ENCODE measurements around the gene PSD2. TPM values are rescaled to one million over a fixed set of nuclear protein-coding genes. Genes with fewer than 3 reads are reported as not detected.
"Not testable (repeated sequence)": the region's sequence is repeated elsewhere in the genome, so short reads cannot be mapped to it uniquely, and the experiment has no call there.

PSD2 gene
- total and polyA plus RNA-seq, 8 donors = 0.06 to 2.5 (median 1.7) TPM; not detected in 1

DNA sequence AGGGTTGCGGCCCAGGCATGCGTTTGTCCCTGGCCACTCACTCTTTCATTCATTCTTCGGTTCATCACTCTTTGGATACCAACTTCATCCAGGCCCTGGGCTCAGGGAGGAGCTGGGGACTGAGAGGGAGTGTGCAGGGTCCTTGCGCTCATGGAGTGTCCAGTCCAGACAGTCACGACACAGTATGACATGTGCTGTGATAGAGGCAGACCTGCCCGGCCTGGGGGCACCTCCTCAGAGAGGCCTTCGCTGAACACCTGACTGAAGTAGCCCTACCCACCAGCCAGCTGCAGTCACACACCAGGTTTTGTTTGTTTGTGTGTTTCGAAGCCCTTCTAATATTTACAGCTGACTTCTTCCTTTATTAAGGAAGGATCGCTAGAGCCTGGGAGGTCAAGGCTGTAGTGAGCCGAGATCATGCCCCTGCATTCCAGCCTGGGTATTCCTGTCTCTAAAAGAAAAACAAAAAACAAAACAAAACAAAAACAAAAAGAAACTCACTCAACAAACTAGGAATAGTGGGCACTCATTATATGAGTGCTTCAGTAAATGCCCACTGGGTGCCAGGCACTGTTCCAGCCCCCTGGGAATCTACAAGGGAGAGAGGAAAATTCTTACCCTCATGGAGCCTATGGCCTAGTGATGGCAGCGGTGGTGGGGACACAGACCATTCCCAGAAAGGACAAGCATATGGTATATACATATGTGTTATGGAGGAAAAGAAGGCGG lies 6.3 kb upstream of the PSD2 start:
- peaks cover 0 to 51% of the 10 kb centered on the region in 2 donors for H3K27me3 ChIP-seq
- no peak for ATAC-seq
- no peak overlapping the region for H3K4me3 ChIP-seq
- DNase-seq = no peak
- intact Hi-C loops (cut with DNase I) = loop anchor here in 1 of 2 donors (5.0 kb wide), 2 partner anchors 73 to 178 kb away; no protein-coding TSS in a partner anchor
- H3K36me3 ChIP-seq = no peaks in the 10 kb centered on the region
- TF ChIP-seq, protein P1, sequence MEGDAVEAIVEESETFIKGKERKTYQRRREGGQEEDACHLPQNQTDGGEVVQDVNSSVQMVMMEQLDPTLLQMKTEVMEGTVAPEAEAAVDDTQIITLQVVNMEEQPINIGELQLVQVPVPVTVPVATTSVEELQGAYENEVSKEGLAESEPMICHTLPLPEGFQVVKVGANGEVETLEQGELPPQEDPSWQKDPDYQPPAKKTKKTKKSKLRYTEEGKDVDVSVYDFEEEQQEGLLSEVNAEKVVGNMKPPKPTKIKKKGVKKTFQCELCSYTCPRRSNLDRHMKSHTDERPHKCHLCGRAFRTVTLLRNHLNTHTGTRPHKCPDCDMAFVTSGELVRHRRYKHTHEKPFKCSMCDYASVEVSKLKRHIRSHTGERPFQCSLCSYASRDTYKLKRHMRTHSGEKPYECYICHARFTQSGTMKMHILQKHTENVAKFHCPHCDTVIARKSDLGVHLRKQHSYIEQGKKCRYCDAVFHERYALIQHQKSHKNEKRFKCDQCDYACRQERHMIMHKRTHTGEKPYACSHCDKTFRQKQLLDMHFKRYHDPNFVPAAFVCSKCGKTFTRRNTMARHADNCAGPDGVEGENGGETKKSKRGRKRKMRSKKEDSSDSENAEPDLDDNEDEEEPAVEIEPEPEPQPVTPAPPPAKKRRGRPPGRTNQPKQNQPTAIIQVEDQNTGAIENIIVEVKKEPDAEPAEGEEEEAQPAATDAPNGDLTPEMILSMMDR (IDR thresholded peaks at IDR 0.05) = no peak
- peaks cover 0 to 13% of the 10 kb centered on the region in 2 donors for H3K4me1 ChIP-seq
- H3K27ac ChIP-seq = no peak overlapping the region
- H3K9me3 ChIP-seq = no peaks in the 10 kb centered on the region

- DNase-seq (no peak), ATAC-seq (no peak)
- Histone ChIP-seq H3K9me3 (no peaks in the 10 kb centered on the region), H3K4me3 (no peak overlapping the region), H3K27ac (no peak overlapping the region), H3K36me3 (no peaks in the 10 kb centered on the region), H3K4me1 (peaks cover 0 to 13% of the 10 kb centered on the region in 2 donors), H3K27me3 (peaks cover 0 to 56% of the 10 kb centered on the region in 2 donors)
- TF ChIP-seq, protein P1 (IDR thresholded peaks at IDR 0.05) = no peak
- intact Hi-C loops (cut with DNase I) = loop anchor here in 1 of 2 donors (5.0 to 10.0 kb wide), 4 partner anchors 55 to 355 kb away; no protein-coding TSS in a partner anchor
Measured at GRCh38 chr5:139789845-139790189, 5.8 kb upstream of the PSD2 start.

- DNase-seq = no peak
- H3K4me1 ChIP-seq = peaks cover 0 to 23% of the 10 kb centered on the region in 2 donors
- ATAC-seq = no peak
- H3K27me3 ChIP-seq = peaks cover 21 to 59% of the 10 kb centered on the region in 2 donors
- H3K4me3 ChIP-seq = no peak overlapping the region
- H3K27ac ChIP-seq = no peak overlapping the region
- TF ChIP-seq, protein P1 (IDR thresholded peaks at IDR 0.05) = no peak
- H3K36me3 ChIP-seq = no peaks in the 10 kb centered on the region
- intact Hi-C loops (cut with DNase I) = loop anchor here in 1 of 2 donors (10.0 kb wide), 2 partner anchors 53 to 353 kb away; no protein-coding TSS in a partner anchor
- H3K9me3 ChIP-seq = no peaks in the 10 kb centered on the region
Measured at GRCh38 chr5:139792218-139792617, 3.4 kb upstream of the PSD2 start.

DNA sequence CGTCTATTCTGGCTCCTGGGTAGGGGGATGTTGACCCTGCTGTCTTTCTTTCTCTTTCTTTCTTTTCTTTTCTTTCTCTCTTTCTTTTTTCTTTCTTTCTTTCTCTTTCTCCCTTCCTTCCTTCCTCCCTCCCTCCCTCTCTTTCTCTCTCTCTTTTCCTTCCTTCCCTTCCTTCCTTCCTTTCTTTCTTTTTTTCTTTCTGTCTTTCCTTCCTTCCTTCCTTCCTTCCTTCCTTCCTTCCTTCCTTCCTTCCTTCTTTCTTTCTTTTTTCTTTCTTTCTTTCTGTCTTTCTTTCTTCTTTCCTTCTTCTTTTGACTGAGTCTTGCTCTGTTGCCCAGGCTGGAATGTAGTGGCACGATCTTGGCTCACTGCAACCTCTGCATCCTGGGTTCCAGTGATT lies 3.0 kb upstream of the PSD2 start:
- not testable (repeated sequence) for DNase-seq

GRCh38 chr5:139794067-139794846 lies 1.4 kb upstream of the PSD2 start:
- Histone ChIP-seq H3K27me3 (peaks cover 34 to 63% of the 10 kb centered on the region in 2 donors), H3K4me1 (peaks cover 0 to 12% of the 10 kb centered on the region in 2 donors), H3K4me3 (no peak overlapping the region), H3K36me3 (no peaks in the 10 kb centered on the region), H3K9me3 (no peaks in the 10 kb centered on the region), H3K27ac (no peak overlapping the region)
- TF ChIP-seq, protein P1 (IDR thresholded peaks at IDR 0.05) = no peak
- DNase-seq (no peak), ATAC-seq (no peak)
- intact Hi-C loops (cut with DNase I) = loop anchor here in 1 of 2 donors (10.0 kb wide), 2 partner anchors 51 to 351 kb away; no protein-coding TSS in a partner anchor

More for the DNA sequence above, 3.0 kb upstream of the PSD2 start:
- ATAC-seq, H3K9me3 ChIP-seq, H3K27ac ChIP-seq, H3K36me3 ChIP-seq, H3K4me3 ChIP-seq: not testable (repeated sequence)
- Histone ChIP-seq H3K27me3 (peaks cover 25 to 61% of the 10 kb centered on the region in 2 donors), H3K4me1 (peaks cover 0 to 19% of the 10 kb centered on the region in 2 donors)
- intact Hi-C loops (cut with DNase I) = loop anchor here in 1 of 2 donors (10.0 kb wide), 2 partner anchors 52 to 352 kb away; no protein-coding TSS in a partner anchor

Measured in left lung (tissue), 10 donors.